Panc1 (cell line): ENCODE measurements around the gene SGF29.

ENCODE experiments used
- CTCF ChIP-seq: fragments of 450-650 bp; IDR thresholded peaks from 2 replicates; pipeline ENCODE4 v1.5.1; 2017; ENCODE audit warnings: mild to moderate bottlenecking
- POLR2AphosphoS5 ChIP-seq: IDR thresholded peaks from 2 replicates; pipeline ENCODE4 v1.6.1; 2012; ENCODE audit warnings: mild to moderate bottlenecking, low read depth, low read length, moderate library complexity
- REST ChIP-seq, 2 experiments: IDR thresholded peaks; 2 replicates each; pipeline ENCODE4 v1.6.1; 2011 to 2012; ENCODE audit warnings: low read depth in 2 of 2, control low read depth in 1 of 2, low read length in 1 of 2, mild to moderate bottlenecking in 1 of 2, moderate library complexity in 1 of 2; ENCODE audit not compliant: insufficient read depth in 1 of 2
- SIN3A ChIP-seq: IDR thresholded peaks from 2 replicates; pipeline ENCODE4 v1.6.1; 2012; ENCODE audit warnings: low read depth, mild to moderate bottlenecking, low read length, moderate library complexity, borderline replicate concordance; ENCODE audit not compliant: insufficient read depth

- no peak for TF ChIP-seq CTCF
- no peak for TF ChIP-seq REST (IDR thresholded peaks at IDR 0.05; ENCODE audit: insufficient read depth in 1 of 2, low read depth in 2 of 2, low read length in 1 of 2)
- TF ChIP-seq POLR2AphosphoS5 = no peak
- TF ChIP-seq SIN3A = no peak
Observed at GRCh38 chr16:28573738-28574718, 20.3 kb downstream of the SGF29 start.
